NCI-H2227 (cell line): ENCODE results near the gene CDHR2.
A peak's percentile ranks its signal among the peaks of the same experiment; 100 is the strongest.
"Not testable (repeated sequence)": the region's sequence is repeated elsewhere in the genome, so short reads cannot be mapped to it uniquely, and the experiment has no call there.

Experiments
- DNase-seq: peaks from one replicate; lab custom pipeline; 2025; ENCODE audit not compliant: unreplicated experiment; lab: John Stamatoyannopoulos, UW

The CDHR2 gene

DNA sequence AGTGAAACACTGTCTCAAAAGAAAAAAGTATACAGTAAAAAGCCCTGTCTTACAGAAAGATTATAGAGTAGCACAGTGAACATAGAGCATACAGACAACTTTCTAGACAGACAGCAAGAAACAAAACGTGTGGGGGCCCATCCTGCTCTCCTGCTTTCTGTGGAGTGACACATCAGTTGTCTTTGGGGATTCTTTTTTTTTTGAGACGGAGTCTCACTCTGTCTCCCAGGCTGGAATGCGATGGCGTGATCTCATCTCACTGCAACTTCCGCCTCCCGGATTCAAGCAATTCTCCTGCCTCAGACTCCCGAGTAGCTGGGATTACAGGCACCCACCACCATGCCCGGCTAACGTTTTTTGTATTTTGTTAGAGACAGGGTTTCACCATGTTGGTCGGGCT, 14.9 kb downstream of the CDHR2 start:
- DNase-seq = no peak

DNA sequence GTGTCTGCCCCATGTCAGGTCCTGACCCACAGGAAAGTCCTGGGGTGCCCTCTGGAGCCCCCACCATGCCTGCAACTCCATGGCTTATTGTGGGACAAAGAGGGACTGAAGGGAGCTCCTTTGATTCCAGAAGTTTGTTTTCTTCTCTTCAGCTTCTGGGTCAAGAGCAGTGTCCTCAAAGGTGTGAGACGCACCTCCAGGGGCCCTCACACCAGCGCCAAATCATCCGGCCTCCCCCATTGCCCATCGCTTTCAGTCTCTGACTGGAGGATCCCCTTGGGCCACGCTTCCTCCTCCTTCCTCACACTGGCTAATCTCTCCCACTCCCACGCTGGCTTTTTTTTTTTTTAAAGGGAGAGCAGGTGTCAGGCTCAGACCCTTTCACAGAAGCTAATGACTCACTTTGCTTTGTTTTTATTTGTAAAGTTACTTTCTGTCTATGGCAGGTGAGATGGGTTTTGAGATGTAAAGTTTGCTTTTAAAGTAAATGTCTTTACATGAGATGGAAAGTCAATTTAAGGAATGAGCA, 16.7 kb downstream of the CDHR2 start:
- DNase-seq = no peak

DNA sequence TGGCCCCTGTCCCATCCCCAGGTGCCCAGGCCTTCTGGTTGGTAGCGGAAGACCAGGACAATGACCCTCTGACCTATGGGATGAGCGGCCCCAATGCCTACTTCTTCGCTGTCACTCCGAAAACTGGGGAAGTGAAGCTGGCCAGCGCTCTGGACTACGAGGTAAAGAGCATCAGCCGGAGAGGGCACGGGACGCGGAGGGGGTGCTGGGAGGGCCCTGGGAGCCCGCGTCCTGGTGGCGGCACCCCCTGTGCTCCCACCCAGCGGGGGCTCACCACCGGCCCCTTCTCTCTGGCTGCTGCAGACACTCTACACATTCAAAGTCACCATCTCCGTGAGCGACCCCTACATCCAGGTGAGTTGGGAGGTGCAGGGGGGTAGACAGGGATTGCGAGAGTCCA, 19.5 kb downstream of the CDHR2 start:
- DNase-seq = no peak

DNA sequence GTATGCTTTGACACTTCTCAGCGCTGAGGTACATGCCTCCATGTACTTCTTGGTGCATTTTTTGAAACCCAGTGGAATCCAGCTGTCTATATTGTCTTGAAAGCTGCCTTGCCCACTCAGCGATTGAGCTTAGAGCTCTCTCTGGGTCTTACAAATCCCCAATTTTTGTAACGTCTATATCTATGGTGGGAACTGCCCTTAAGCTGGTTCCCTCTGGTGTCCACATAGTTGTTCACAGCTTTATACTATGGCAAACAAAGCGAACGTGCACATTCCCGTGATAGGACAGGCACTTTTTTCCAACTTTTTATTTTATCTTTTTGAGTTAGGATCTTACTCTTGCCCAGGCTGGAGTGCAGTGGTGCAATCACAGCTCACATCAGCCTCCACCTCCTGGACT, 20.9 kb downstream of the CDHR2 start:
- no peak for DNase-seq

DNA sequence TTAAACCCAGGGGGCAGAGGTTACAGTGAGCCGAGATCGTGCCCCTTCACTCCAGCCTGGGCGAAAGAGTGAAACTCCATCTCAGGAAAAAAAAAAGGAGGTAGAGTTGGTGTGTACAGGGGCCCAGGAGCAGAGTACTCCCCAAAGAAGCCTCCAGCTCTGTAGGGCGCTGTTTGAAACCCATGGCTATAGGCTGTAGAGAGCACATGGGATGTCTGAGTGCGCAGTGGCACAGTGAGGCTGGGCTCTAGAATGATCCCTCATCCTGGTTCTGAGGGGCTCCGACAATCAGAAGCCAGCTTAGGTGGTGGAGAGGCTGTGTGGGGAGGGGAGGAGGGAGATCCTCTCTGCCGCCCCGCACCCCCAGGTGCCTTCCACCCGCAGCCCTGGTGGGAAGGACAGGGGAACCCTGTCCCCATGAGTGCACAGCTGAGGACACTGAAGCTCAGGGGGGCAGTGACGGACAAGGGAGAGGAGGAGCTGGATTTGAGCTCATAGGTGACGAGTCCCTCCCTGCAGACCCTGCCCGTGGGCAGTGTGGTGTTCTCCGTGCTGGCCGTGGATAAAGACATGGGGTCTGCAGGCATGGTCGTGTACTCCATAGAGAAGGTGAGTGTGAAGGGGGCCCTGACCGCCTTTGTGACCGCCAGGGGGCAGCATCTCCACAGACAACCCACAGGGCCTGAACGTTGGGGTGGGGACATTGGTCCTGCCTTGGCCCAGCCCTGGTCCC, 24.6 kb downstream of the CDHR2 start:
- peak; percentile 42 for DNase-seq

DNA sequence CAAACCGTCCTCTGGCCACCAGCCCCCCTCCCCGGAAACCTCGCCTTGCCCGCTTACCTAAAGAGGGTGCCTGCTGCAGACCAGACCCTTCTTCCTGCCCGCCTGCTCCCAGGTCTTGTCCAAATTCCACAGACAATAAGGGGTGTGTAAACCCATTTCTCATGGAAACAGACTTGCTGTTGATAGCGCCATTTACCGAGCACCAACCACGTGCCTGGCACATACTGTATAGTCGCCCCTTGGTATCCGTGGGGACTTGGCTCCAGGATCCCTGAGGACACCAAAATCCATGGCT, 25.1 kb downstream of the CDHR2 start:
- DNase-seq = no peak

DNA sequence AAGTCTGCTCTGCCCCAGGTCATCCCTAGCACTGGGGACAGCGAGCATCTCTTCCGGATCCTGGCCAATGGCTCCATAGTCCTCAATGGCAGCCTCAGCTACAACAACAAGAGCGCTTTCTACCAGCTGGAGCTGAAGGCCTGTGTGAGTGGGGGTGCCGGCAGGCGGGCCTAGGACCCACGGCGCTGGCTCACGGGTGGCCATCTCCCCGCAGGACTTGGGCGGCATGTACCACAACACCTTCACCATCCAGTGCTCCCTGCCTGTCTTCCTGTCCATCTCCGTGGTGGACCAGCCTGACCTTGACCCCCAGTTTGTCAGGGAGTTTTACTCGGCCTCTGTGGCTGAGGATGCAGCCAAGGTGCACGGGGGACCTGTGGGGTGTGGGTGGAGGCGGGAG, 25.9 kb downstream of the CDHR2 start:
- no peak for DNase-seq

DNA sequence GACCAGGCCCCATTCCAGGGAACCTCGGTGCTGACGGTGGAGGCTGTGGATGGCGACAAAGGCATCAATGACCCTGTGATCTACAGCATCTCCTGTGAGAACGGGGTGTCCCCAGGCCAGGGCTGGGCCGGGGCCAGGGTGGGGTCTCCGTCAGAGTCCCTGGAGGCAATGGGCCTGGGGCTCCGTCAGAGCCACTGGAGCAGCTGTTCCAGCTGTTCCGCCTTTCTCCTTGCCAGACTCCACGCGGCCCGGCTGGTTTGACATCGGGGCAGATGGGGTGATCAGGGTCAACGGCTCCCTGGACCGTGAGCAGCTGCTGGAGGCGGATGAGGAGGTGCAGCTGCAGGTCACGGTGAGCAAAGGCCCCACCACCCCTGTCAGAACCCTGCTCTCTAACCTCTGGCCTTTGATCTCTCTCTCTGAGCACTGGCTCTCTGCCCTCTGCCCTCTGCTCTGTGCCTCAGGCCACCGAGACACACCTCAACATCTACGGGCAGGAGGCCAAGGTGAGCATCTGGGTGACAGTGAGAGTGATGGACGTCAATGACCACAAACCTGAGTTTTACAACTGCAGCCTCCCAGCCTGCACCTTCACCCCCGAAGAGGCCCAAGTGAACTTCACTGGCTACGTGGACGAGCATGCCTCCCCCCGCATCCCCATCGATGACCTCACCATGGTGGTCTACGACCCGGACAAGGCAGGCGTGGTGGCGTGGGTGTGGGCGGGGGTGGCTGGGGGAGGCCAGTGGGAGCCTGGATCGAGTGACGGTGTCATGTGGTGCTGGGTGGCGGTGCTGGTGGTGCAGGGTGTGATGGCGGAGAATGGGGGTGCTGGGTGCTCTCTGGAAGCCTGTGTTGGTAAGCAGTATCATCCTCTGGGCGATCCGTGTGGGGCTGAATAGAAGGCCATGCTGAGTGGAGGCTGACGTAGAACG, 26.6 kb downstream of the CDHR2 start:
- no peak for DNase-seq

DNA sequence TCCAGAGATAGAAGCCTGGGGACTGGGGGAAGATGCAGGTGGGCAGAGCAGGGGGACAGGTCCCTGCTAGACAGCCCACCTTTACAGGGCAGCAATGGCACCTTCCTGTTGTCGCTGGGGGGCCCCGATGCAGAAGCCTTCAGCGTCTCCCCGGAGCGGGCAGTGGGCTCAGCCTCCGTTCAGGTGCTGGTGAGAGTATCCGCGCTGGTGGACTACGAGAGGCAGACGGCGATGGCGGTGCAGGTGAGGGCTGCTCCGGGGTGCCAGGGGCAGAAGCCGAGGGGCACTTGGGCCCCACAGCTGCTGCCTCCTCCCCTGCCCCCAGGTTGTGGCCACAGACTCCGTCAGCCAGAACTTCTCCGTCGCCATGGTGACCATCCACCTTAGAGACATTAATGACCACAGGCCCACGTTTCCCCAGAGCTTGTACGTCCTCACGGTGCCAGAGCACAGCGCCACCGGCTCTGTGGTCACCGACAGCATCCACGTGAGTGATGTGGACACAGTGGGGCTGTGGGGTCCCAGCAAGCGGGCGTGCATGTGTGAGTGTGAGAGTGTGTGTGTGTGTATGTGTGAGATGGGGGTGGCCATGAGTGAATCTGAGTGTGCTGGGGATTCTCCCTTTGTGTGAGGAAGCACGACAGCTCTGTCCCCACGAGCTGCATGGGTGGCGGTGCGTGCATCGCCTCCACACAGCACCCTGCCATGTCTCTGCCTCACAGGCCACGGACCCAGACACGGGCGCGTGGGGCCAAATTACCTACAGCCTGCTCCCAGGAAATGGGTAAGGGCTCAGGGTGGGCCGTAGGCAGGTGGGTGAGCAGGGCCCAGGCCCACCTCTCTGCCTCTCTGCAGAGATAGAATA, 28.4 kb downstream of the CDHR2 start:
- peak; percentile 6 for DNase-seq

DNA sequence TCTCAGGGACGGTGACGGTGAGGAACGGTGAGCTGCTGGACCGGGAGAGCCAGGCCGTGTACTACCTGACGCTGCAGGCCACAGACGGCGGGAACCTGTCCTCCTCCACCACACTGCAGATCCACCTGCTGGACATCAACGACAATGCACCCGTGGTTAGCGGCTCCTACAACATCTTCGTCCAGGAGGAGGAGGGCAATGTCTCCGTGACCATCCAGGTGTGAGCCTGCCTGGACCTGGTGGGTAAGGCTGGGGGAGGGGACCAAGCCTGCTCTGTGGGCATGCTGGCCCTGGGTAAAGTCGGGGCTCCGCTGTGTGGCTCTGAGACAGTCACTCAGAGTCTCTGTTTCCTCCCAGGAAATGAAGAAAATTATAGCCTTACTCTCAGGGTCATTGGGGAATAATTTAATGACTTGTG, 29.3 kb downstream of the CDHR2 start:
- no peak for DNase-seq

DNA sequence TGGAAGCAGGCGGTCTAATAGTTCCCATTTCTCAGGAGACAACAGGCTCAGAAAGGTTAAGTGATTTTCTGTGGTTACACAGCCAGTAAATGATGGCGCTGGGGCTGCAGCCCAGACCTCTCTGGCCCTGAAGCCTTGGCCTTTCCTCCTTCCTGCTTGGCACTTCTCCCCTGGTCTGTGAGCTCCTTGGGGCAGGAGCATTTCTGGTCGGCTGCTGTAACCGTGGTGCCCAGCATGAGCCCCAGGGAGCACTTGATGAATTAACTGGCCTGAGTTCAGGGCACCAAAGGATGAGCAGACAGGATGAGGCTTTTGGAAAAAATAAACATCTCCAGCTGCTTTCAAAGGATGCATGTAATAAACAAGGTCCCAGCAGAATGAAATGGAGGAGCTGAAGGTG, 30.2 kb downstream of the CDHR2 start:
- DNase-seq = no peak

DNA sequence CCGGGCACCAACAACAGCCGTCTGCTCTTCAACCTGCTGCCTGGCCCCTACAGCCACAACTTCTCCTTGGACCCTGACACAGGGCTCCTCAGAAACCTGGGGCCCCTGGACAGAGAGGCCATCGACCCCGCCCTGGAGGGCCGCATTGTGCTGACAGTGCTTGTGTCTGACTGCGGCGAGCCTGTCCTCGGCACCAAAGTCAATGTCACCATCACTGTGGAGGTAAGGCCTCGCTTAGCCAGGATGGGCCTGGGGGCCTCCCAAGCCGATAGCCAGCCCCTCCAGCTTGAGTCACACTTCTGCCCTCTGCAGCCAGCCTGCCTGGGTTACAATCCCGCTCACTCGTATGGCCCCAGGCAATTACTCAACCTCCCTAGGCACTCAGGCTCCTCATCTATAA, 32.2 kb downstream of the CDHR2 start:
- no peak for DNase-seq

DNA sequence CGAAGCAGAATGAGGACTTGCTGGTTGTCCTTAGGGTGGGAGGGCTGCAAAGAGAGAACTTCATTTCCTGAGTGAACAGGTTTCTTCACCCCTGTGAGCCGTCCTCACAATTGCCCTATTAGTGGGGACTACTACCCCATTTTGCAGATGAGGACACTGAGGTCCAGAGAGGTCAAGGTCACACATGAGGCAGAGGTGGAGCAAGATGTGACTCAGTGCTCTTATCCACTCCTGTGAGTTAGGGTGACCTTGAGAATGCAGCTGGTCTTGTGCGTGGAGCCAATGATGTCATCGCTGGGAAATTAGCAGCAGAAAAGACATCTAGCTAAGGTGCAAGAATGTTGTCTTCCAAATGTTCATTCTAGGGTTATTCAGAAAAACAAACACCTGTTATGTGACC, 33.9 kb downstream of the CDHR2 start:
- no peak for DNase-seq

DNA sequence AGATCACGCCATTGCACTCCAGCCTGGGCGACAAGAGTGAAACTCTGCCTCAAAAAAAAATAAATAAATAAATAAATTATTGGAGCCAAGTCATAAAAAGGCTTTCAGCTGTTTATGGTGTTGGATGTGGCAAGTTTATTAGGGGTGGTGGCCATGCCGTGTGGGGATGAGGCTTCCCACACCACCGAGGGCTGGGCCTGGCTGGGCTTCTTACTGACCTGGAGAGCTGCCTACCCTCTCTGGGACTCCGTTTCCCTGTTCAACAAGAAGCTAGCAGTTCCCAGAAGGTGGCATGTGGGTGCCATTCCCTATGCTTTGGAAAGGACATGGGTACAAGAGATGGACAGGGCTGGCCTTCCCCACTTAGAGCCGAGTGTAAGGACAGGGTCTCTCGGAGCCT, 38.3 kb downstream of the CDHR2 start:
- no peak for DNase-seq

DNA sequence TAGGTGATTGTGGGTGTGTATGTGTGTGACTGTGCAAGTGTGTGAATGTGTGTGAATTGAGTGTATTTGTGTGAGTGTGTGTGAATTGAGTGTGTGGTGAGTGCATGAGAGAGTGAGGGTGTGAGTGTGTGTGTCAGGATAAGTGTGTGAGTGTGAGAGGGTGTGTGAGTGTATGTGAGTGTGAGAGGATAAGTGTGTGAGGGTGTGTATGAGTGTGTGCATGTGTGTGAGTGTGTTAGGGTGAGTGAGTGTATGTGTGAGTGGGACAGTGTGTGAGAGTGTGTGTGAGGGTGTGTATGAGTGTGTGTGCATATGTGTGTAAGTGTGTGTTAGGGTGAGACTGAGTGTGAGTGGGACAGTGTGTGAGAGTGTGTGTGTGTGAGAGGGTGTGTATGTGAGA, 39.2 kb downstream of the CDHR2 start:
- no peak for DNase-seq

DNA sequence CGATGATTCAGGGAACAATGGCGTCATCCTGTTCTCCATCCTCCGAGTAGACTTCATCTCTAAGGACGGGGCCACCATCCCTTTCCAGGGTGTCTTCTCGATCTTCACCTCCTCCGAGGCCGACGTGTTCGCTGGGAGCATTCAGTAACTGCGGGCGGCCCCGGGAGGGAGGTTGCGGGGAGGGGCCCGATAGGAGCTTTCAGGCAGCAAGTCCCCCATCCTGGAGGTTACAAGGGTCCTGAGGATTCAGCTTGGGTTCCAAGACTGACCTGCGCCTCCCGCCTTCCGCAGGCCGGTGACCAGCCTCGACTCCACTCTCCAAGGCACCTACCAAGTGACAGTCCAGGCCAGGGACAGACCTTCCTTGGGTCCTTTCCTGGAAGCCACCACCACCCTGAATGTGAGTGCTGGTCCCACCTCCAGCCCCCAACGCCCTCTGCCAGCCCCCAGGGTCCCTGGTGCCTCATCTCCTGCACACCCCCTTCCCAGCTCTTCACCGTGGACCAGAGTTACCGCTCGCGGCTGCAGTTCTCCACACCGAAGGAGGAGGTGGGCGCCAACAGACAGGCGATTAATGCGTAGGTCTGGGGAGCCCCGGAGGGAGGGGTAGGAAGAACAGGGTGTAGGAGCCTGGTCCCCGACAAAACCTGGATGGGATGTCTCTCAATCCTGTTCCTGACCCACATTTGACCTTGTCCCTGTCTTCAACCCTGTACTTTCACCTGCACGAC, 40.1 kb downstream of the CDHR2 start:
- DNase-seq = no peak

DNA sequence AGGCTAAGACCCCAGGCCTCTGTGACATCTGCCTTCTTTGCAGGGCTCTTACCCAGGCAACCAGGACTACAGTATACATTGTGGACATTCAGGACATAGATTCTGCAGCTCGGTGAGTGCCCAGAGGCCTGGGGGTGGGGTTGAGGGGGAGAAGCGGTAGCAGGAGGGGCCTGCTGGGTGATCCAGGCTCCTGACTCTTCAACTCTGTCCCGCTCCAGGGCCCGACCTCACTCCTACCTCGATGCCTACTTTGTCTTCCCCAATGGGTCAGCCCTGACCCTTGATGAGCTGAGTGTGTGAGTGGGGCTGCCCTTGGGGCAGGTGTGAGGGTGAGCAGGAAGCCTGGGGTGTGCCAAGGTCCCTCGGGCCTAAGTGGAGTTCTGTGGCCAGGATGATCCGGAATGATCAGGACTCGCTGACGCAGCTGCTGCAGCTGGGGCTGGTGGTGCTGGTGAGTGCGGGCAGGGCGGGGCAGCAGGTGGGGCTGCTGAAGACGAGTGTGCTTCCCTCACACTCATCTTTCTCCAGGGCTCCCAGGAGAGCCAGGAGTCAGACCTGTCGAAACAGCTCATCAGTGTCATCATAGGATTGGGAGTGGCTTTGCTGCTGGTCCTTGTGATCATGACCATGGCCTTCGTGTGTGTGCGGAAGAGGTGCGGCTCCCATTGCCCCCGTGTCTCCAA, 41.0 kb downstream of the CDHR2 start:
- DNase-seq = no peak

DNA sequence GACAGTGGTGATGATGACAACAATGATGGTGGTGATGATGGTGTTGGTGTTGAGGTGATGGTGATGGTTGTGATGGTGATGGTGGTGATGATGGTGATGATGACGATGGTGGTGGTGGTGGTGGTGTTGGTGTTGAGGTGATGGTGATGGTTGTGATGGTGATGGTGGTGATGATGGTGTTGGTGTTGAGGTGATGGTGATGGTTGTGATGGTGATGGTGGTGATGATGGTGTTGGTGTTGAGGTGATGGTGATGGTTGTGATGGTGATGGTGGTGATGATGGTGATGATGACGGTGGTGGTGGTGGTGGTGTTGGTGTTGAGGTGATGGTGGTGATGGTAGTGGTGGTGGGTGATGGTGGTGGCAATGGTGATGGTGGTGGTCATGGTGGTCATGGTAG, 42.5 kb downstream of the CDHR2 start:
- not testable (repeated sequence) for DNase-seq

DNA sequence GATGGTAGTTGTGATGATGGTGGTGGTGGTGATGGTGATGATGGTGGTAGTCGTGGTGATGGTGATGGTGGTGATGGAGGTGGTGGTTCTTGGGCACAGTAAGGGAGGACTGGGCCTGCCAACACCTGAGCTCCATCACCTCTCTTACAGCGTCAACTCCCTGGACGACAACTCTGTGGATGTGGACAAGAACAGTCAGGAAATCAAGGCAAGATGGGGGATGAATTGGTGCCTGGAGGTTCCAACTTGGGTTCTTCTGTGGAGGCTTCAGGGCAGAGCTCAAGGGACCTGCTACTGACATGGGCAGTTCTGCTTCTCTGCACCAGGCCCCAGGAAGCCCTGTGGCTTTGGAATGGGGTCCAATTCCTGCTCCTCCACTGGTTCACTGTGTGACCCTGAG, 43.4 kb downstream of the CDHR2 start:
- no peak for DNase-seq

DNA sequence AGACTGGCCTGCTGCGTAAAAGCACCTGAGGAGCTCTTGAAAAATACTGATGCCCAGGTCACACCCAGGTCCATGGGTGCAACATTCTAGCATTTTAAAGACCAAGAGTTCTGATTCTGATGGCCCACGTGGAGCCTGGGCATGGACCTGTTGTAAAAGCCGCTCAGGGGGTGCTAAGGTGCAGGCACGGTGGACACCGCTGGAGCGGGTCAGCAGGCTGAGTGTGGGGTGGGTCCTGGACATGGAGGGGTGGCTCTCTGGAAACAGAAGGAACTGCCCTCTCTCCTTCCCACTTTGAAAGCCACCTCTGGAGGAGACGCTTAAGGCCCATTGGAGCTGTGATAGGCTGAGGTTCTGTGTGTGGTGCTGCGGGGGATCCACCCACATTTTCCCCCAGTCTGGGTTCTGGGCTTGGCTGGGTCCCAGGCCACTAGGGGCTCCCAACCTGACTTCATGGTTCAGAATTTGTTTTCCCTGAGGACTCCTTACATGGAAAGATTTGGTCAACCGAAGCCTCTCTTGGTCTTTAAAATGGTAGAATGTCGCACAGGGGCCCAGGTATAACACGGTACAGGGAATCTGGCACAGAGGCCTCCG, 44.2 kb downstream of the CDHR2 start:
- DNase-seq = no peak
